ENCODE measurements around the gene SLC29A3.

Gene SLC29A3

DNA sequence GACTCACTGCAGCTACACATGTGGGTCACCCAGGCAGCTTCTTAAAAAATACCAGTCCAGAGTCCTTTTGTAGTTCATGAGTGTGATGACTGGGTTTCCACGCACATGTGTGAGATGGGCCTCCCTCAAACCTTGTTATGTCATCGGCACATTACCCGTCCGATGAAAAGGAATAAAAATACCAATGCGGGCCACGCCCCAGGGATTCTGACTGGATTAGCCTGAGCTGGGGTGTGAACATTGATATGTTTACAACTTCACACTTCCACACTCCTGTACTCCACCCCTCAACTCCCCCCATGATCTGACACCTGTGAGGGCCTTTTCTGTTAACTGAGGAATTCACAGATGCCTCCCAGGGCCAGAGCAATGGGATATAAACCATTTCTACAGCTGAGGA is 6.2 kb downstream of the SLC29A3 start:
- DNase-seq: no peak

DNA sequence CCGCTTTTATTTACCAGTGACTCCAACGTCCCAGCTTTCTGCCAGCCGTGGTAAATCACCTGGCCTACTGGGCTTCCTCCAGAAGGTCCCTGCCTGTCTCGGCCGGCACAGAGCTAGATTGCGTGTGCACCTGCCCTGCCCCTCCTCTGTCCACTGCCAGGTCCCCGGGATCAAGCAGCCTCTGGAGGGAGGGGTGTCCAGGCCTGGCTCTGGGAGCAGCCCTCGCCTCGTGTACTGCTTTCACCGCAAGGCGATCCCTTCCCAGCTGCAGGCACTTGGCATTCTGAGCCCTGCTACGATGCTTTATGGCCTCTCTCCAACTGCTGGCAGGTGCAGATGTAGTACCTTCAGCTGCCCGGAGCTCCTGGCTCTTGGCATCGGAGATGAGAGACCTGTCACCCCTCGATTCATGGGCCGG is 7.4 kb downstream of the SLC29A3 start:
- no peak for DNase-seq

DNA sequence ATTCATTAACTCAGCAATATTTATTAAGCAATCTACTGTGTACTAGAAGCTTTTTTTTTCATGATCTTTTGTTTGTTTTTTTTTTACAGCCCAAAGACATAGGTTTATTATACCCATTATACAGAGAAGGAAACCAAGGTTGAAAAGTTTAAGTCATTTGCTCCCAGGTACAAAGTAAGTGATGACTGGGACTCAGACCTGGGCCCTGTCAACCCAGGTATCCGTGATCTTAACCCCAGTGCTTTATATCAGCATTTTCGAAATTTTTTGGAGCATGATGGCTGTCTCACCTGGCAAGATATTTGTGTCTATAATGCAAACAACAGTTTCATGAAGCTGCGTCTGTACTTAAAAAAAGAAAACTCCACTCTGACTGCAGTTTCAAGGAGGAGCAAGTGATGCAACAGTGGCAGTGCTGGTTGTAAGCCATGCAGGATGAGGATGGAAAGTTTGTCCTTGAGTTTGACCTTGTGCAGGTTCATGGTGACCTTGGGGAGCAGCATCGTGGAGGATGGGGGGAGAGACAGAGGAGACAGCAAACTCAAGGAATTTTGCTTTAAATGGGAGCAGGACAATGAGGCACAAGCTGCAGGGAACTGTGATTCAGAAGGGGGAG is 11.8 kb downstream of the SLC29A3 start:
- DNase-seq: no peak

DNA sequence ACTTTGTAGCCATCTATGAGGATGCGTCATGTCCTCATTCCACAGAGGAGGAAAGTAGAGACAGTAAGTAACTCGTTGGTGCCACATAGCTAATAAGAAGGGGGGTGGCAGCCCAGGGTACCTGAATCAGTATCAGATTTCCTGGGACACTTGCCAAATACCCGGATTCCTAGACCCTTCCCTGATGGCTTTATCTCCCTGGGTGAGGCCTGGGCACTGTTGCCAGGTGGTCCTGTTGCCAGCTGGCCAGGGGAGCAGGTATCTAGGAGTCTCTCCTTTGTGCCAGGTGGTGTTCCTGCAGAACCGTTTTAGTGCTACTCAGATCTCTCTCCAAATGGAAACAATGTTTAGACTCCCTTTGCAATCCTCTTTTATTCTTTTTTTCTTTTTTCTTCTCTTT is 12.7 kb downstream of the SLC29A3 start:
- no peak for DNase-seq

DNA sequence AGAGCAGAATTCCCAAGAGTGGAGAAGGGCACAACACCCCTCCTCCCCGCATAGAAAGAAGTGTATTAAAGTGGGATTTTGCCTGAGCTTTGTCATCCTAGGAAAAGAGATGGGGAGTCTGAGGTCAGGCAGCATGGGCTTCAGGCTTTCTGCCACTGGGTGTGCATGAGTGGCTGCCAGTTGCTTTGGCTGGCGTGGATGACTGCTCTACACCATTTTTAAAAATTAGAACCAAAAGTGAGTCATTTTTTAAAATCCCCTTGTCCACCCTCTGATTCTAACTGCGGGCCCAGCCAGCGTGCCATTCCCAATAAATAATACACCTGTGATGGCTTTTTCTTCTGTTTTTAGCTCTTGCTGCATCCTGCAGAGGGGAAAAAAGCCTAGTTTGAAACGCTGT is 13.4 kb downstream of the SLC29A3 start:
- DNase-seq: no peak

DNA sequence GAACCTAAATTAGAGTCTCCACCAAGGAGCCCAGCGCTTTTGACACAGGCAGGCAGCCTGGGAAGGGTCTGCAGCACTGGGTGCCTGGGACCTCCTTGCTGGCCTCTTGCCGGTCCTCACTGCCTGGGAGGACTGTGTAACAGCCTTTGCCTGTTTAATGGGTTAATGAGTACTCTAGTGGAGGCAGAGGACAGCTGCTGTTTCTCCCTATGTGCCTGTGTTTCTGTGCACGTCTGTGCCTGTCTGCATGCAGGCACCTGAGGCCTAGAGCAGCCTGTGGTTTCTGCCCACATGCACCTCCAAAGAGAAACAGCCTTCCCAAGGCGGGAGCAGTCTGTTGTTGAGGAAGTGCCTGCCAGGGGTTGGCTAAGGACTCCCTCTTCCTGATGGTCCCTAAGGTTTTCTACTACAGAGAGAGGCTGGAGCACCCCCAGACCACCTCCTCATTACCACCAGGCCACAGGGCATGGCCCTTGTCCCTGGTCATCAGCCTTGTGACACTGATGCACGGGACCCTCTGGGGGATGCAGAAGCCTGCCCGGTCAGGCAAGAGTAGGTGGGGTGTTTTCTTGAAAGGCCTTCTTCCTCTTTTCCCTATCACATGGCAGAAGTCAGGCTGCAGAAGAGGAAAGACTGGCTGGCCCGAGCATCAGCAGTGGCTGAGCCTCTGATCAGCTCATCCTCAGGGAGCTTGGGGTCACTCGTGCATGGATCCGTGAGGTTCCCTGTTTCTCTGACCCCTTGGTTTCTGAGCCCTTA is 14.2 kb downstream of the SLC29A3 start:
- no peak for DNase-seq

DNA sequence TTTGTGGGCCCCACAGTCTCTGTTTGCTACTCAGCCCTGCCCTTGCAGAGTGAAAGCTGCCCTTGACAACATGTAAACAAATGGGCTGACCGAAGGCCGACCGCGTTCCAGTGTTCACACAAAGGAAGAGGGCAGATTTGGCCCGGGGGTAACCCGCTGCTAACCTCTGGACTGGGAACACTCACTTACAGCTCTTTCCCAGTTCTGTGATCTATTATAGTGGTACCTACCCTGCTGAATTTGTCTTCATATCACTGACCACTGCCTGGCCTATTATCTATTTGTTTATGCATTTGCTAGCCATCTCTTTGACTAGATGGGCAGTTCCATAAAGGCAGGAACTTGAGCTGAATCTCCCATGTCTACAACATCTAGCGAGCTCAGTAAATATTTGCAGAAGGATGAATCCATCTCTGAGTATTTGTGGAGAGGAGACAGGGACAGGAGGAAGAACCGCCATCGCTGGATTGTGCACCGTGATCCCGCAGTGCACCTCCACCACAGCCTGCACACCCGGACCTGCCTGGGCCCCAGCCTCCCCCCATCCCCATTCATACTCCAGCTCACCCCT is 15.2 kb downstream of the SLC29A3 start:
- DNase-seq: no peak

DNA sequence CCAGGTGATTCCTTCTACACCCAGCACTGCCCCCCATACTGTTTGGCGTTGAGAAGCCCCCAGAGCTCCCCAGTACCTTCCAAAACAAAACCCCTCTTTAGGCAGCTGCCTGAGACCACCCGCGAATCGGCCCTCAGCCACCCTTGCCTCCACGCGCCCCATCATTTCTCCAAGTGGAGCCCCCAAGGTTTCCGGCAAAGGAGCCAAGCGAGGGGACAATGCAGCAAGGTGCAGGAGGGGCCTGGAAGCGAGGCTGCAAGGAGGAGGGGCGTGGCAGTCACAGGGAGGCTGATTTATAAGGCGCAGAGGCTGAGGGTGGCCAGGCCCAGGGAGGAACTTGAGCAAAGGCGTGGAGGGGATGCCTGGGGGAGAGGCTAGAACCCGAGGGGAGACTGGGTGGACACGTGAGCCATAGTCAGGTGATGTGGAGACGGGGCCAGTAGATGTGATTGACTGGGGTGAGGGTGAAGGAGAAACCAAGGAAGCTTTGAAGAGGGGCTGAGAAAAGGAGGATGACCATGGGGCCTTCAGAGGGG is 16.2 kb downstream of the SLC29A3 start:
- no peak for DNase-seq

DNA sequence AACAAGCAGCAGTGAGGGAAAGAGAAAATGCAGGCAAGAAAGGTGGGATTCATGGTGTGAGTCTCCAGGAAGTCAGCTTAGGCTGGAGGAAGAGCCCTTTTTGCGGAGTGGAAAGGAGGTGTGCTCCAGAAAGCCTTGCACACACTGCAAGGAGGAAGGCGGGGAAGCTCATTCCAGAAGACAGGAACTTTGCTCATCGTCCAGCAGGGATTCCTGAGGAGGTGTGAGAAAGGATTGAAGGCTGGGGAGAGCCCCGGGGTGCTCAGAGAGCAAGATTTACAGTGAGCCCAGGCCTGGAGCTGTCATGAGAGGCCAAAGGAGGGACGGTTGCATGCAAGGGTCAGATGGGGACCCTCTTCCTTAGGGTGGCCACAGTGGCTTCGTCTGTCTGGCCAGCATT is 17.6 kb downstream of the SLC29A3 start:
- no peak for DNase-seq

DNA sequence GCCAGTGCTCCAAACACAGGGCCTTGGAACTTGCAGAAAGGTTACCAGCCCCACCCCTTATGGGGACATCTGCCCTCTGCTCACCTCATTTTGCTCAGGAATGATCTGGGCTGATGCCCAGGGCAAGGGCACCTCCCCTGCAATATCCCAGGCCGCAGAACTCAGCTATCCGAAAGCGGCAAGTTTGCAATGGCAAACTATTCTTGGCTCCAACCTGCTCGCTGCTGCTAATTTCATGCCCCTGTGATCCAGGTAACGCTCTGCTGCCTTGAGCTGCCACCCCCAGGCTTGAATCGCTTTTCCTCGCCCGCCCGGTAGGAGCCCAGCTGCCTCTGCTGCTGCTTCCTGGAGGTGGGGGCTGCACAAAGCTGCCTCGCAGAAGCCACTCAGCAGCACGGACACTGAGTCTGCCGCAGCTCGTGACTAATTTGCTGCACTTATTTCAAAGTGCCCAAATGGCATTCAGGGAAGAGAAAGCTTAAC is 18.2 kb downstream of the SLC29A3 start:
- no peak for DNase-seq

DNA sequence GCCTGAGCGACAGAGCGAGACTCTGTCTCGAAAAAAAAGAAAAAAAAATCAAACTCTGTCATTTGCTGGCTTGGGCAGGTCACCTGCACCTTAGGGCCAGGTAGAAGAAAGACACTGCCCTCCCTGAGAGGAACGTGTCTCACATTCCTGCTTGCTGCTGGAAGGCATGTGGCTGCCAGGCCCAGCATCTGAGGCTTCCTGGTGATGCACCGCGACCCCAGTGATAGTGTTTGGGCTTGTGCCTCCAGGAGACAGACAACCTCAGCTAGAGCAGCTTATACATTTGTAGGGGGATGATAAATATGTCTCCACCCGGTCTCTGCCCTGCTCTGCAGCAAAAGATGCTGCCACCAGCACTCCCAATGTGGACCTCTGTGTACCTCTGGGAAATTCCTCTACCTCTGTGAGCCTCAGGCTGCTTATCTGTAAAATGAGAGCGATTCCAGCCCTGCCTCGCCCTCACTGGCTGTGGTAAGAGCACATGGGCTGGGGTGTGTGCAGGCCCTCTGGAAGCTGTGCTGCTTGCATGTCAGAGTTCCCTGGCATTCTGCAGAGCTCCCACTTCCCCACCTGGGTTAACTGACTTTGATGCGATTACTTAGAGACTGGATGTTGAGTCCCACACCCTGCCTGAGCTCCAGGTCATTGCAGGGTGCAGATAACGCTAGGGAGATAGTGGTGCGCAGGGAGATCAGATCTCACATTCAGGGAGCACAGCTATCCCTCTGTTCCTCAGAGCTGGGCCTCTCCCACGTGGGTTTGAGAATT is 19.9 kb downstream of the SLC29A3 start:
- DNase-seq: no peak

DNA sequence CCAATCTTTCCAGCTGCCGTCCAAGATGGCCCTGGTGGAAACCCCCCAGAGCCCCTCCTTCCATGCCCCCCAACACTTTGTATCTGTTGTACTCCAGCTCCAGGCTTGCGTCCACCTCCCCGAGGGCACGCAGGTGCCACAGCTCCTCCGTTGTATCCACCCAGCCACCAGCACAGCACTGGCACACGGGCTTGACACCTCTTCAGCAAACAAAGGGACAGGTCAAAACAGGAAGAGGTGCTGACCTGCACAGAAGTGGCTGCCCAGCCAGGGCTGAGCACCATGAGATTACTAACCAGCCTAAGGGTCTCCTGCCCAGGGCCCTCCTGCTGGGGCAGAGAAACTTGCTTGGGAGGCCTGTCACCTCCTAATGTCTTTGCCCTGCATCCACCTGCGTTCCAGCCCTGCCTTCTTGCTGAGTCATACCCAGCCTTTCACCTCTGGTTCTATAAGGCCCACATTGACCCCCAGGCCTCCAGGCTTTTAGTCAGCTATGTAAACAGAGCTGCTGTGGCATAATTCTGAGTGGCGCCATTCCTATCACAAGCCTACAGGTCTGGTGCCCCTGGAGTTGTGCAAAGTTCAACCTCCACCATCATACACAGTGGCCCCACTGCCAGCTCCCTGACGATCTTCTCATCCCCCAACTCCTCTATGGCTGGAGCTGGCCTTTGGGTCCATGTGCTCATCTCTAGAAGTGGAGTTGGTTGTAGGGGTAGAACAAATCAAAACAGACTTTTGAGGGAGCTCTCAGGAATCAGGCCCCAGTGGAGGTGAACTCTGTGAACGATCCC is 20.9 kb downstream of the SLC29A3 start:
- no peak for DNase-seq

DNA sequence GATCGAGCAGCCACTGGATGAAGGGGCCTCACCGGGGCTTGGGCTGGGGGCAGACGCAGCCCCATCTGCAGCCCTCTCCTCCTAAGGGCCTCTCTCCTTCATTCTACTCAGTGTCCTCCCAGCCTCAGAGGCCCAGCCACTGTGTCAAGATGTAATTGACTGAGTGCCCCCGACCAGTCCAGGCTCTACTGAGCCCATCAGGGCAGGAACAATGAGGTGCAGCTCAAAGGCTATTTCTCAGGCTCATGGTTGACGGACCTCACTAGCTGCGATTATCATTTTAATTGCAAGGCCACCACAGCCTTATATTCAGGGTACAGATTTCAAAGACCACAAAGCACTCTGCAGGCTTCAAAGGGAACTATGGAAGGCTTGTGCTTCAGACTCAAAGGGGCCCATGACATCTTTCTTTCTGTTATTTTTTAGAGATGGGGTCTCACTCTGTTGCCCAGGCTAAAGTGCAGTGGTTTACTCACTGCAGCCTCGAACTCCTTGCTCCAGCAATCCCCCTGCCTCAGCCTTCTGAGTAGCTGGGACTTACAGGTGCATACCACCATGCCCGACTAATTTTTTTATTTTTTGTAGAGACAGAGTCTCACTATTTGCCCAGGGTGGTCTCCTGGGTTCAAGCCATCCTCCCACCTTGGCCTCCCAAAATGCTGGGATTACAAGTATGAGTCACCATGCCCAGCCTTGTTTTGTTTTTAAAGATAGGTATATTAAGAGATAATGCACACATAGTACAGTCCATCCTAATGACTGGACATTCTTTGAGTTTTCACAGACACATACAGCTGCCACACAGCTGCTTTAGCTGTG is 23.7 kb downstream of the SLC29A3 start:
- no peak for DNase-seq

DNA sequence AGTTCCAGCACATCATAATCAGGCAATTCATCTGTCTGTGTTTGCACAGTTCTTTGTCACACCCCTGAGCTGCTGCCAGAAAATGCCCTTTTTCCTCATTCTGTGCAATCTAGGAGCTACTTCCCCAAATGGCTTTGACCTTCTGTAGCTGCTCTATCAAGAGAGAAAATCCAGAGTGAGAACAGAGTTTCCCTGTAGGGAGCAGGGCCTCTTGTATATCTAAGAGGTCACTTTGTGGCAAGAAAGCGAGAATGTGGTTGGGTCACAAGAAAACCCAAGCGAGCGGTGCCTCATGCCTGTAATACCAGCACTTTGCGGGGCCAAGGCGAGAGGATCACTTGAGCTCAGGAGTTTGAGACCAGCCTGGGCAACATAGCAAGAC is 24.3 kb downstream of the SLC29A3 start:
- DNase-seq: no peak

DNA sequence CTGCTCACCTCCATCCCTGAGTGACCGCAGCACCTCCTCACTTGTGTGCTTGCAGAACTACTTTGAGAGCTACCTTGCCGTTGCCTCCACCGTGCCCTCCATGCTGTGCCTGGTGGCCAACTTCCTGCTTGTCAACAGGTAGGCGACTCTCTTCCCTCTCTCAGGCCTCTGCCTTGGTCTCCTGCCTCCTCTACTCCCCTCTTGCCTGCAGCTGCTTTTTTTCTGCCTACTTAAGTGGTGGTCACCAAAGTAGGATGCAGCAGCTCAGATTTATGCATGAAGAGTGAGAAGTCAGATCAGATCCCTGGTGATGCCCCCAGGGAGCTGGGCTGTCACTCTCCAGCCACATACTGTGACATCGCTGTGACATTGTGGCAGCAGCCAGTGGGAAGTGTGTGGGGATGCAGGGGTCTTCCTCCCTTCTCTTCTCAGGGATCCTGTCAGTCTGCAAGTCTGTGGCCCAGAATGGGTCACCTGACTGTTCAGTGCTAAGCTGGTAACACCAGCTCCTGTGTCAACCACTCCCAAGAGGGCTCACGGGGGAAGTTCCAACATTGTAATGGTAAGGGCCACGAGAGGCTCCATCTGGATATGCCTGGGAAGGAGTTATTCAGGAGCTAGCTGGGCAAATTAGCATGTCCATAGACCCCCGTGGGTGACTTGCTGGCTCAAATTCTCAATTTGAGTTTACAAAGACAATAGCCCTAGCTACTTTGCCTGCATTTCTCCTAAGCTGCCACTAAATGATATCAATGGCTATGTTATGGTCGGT is 25.3 kb downstream of the SLC29A3 start:
- no peak for DNase-seq

DNA sequence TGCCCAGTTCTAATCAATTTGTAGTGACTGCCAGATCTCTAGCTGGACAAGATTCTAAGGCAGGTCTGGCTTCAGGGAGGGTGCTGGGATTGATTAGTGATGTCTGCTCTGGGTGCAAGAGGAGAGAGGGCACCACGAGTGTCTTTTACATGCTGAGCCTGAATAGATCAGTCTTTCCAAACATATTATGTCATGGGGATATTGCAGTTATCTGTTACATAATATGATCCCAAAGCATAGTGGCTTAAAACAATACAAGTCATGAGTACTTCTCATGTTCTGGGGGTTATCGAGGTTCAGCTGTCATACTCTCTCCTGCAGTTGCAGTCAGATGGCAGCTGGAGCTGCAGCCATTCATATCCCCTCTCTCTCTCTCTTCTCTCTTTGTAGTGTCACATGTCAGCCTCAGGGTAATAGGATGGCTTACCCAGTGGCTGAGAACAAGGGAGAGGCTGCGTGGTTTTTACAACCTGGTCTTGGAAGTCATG is 26.0 kb downstream of the SLC29A3 start:
- DNase-seq: no peak

DNA sequence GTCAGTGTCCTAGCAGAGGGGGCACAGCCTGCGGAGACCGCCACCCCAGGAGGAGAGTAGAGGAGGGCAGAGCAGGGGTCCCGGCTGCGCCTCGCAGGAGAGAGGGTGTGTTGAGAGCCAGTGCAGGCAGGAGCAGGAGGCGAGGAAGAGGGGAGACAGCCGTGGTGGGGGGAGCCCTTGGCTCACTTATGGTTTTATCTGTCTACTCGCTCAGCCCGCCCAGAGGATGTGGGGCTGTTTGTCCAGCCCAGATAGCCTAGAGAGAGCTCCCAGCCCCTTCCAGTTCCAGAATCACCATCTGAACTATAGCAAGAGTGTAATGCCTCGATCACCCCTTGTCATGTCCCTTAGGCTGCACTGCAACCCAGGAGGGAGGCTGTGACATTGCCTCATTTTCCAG is 26.6 kb downstream of the SLC29A3 start:
- DNase-seq: no peak

DNA sequence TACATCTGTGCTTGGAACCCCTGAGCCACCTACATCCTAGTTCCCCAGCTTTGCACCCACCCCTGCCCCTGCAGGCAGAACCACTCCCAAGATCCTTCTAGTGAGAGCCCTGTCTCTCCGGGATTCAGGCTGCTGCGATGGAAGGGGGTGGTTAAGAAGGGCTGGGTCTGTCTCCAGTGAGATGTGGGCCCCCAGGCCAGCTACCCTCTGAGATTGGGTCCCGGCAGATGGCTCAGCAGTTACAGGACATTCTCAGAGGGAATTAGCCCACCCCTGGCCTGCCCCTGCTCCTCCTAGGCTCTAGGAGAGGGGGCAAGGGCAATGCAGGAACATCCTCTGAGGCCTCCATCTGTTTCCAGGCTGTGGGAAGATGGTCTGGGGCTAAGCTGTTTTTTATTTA is 27.7 kb downstream of the SLC29A3 start:
- no peak for DNase-seq

DNA sequence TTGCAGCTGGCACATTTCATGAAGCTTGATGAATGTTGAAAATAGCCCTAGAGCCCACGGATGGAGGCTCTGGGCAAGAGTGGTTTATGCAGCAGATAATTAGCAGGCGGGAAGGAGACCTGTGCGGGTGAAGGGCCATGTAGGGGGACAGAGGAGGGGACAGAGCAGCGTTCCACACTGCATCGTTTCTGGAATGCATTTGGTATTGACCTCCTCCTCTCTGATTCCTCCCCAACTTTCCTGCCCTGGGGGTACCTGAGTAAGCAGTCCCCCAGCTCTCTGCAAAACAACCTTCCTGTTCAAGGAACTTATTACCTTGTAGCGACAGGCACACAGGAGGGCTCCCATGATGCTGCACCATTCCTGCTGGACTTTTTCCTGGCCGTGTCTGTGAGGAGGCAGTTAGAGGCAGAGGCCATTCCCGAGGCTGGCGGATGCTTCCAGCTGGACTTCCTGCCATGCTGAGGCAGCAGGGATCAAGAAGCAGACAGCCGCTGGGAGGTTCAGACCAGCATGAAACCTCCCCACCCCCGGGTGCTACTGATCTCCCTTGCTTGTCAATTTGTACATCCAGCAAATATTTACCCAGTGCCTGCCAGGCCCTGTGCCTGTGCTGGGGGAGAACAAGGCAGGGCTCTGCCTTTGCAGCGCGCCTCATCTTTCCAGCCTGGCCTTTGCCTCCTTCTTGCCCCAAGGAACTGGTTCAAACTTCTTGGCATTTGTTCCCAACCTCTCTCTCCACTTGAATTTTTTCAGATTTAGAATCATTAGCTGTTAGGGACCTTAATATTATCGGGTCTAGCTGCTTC is 28.7 kb downstream of the SLC29A3 start:
- DNase-seq: no peak

DNA sequence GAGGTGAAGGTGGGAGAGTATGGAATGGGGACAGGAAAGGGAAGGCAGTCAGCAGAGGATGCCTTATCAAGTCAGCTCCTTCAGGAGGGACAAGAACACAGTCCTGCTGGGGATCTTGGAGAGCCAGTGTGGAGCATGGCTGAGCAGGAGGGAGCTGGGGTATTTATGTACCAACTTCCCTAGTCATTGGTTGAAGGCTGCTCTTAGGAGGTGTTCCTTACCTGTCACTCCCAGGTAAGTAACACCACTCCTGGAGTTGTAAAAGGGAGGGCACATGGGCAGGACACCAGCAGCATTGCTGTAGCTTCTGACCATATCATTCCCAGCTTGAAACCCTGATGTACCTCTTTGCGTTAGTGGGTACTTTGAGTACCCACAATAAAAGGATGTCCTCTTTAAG is 29.8 kb downstream of the SLC29A3 start:
- no peak for DNase-seq
